T-cell (primary cell): Measurements from ENCODE around the gene MICALL2. TPM values are rescaled to one million over a fixed set of nuclear protein-coding genes. Genes with fewer than 3 reads are reported as not detected.

Experiments used
- ATAC-seq, 4 experiments: fragments of 200-7000 bp in 3 of 4; fragments of 150-1000 bp in 1 of 4; cut with Tn5 transposase; replicated peaks in 1 of 4; 1 replicate in 3 of 4; 2 replicates in 1 of 4; pipeline ENCODE4 v1.10.0; 2021; ENCODE audit warnings: moderate library complexity in 3 of 4, mild to moderate bottlenecking in 2 of 4, moderate number of reproducible peaks in 1 of 4
- CTCF ChIA-PET, 2 donors: fragments of 300-600 bp; sonication (Branson Sonifier 250); formaldehyde crosslinking; loops; one replicate each; lab custom pipeline; 2022; ENCODE audit warnings: antibody characterized with exemption in 2 of 2; lab: Charles Lee
- POLR2A ChIA-PET, 2 donors: fragments of 300-600 bp; sonication (Branson Sonifier 250); formaldehyde crosslinking; loops; one replicate each; lab custom pipeline; 2022; ENCODE audit warnings: antibody characterized with exemption in 2 of 2; lab: Charles Lee
- DNase-seq, 35 experiments: peaks; one replicate each; pipeline versions ENCODE4 v3.0.0 to v3.0.0-alpha.2; 2013 to 2023
- H3K27ac ChIP-seq: one replicate; pipeline ENCODE4 v1.5.1; 2013; ENCODE audit warnings: low read length
- H3K27me3 ChIP-seq, 2 experiments: replicated peaks in 1 of 2; 1 replicate in 1 of 2; 2 replicates in 1 of 2; pipeline versions ENCODE4 v1.6.1 to v1.7.0; 2013; ENCODE audit warnings: low read length in 1 of 2, mixed read lengths in 1 of 2; ENCODE audit not compliant: control insufficient read depth in 2 of 2, insufficient read depth in 2 of 2; ENCODE audit errors: extremely low read depth in 1 of 2
- H3K36me3 ChIP-seq, 2 donors: 1 replicate in 1 of 2; 2 replicates in 1 of 2; pipeline versions ENCODE4 v1.6.1 to v1.7.0; 2013; ENCODE audit warnings: low read length in 1 of 2; ENCODE audit not compliant: control insufficient read depth in 2 of 2, insufficient read depth in 1 of 2; ENCODE audit errors: extremely low read depth in 1 of 2
- H3K4me1 ChIP-seq, 2 experiments: 1 replicate in 1 of 2; 2 replicates in 1 of 2; pipeline versions ENCODE4 v1.6.1 to v1.7.0; 2013; ENCODE audit warnings: low read length in 2 of 2, mixed read lengths in 1 of 2; ENCODE audit not compliant: insufficient read depth in 2 of 2, control insufficient read depth in 1 of 2; ENCODE audit errors: extremely low read depth in 1 of 2
- H3K4me3 ChIP-seq, 2 donors: 1 replicate in 1 of 2; 2 replicates in 1 of 2; pipeline versions ENCODE4 v1.5.1 to v1.7.0; 2013; ENCODE audit warnings: mild to moderate bottlenecking in 2 of 2, low read length in 1 of 2, moderate library complexity in 1 of 2; ENCODE audit not compliant: control insufficient read depth in 1 of 2; ENCODE audit errors: extremely low read depth in 1 of 2
- H3K9me3 ChIP-seq: 2 replicates; pipeline ENCODE4 v1.7.0; 2013
- H3K27ac Mint-ChIP-seq, 2 donors: one replicate each; pipeline ENCODE4 v1.8.0; 2020 to 2021; ENCODE audit warnings: mild to moderate bottlenecking in 2 of 2, mixed read lengths in 2 of 2
- H3K27me3 Mint-ChIP-seq, 2 donors: one replicate each; pipeline ENCODE4 v1.8.0; 2021 to 2022; ENCODE audit warnings: mixed read lengths in 2 of 2
- H3K36me3 Mint-ChIP-seq: one replicate; pipeline ENCODE4 v1.8.0; 2021; ENCODE audit warnings: mixed read lengths
- H3K4me1 Mint-ChIP-seq, 3 donors: one replicate each; pipeline ENCODE4 v1.8.0; 2020 to 2022; ENCODE audit warnings: mixed read lengths in 3 of 3, mild to moderate bottlenecking in 1 of 3
- H3K4me3 Mint-ChIP-seq, 3 donors: one replicate each; pipeline ENCODE4 v1.8.0; 2020 to 2022; ENCODE audit warnings: mild to moderate bottlenecking in 3 of 3, mixed read lengths in 3 of 3, moderate library complexity in 3 of 3
- H3K9me3 Mint-ChIP-seq, 3 donors: one replicate each; pipeline ENCODE4 v1.8.0; 2020 to 2022; ENCODE audit warnings: mixed read lengths in 3 of 3
- WGBS: methylation state at CpG from one replicate; pipeline ENCODE4 v1.1.5; 2013; ENCODE audit warnings: missing lambda C conversion rate; ENCODE audit not compliant: insufficient coverage; 5-methylcytosine and 5-hydroxymethylcytosine counted together
- total RNA-seq, 35 experiments: library from RNA in 6 of 35; stranded (reverse) in 6 of 35; fragments of 120-200 nt in 1 of 35; gene quantifications; one replicate each; pipeline versions ENCODE4 v1.2.1 to v1.2.4 and lab custom pipeline; 2013 to 2026

The MICALL2 gene
- total RNA-seq, 5 donors from 2014 or later (not counting 1 experiment from before 2014, with no cell fraction given): 2.1 to 5.5 (median 3.2) TPM

DNA sequence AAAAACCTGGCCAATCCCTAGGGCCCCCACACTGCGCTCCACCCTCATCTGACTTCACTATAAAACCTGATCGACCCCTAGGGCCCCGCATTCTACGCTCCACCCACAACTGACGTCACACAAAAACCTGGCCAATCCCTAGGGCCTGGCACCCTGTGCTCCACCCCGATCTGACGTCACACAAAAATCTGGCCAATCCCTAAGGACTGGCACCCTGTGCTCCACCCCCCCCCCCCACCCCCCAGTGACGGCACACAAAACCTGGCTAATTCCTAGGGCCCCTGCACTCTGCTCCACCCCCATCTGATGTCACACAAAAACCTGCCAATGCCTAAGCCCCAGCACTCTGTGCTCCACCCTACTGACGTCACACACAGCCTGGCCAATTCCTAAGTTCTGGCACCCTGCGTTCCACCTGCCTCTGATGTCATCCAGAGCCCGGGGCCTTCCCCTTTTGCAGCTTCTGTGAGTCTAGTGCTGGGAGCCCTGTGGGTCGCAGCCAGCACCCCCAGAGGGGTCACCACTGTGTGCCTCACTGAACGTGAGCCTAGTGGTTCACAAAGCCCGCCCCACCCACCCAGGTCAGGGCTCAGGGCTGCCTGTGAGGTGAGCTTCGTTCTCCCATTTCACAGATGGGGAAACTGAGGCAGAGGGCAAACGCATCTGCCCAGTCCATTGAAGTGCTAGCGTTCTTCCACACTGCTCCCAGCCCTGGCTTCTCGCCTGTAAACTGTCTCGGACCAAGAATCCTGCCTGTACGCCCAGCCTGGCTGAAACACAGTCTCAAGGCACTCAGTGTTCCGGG lies 40.6 kb downstream of the MICALL2 start:
- Mint-ChIP-seq H3K4me3 (no peak overlapping the region), H3K27me3 (peaks cover 5 to 12% of the 10 kb centered on the region in 2 donors), H3K27ac (no peak overlapping the region), H3K4me1 (peaks cover 16 to 20% (median 18%) of the 10 kb centered on the region in 3 donors), H3K36me3 (no peaks in the 10 kb centered on the region), H3K9me3 (no peaks in the 10 kb centered on the region)
- POLR2A ChIA-PET: no interaction called here
- no peak for ATAC-seq
- no peaks in the 10 kb centered on the region for H3K36me3 ChIP-seq
- peaks cover 0 to 23% of the 10 kb centered on the region in 2 experiments for H3K4me1 ChIP-seq
- H3K9me3 ChIP-seq: no peaks in the 10 kb centered on the region
- peaks cover 0 to 40% of the 10 kb centered on the region in 2 experiments for H3K27me3 ChIP-seq
- CTCF ChIA-PET: no interaction called here
- 89% methylated on average over 20 of the region's 21 CpGs for WGBS
- H3K27ac ChIP-seq: no peak overlapping the region
- DNase-seq: no peak
- H3K4me3 ChIP-seq: no peak overlapping the region

DNA sequence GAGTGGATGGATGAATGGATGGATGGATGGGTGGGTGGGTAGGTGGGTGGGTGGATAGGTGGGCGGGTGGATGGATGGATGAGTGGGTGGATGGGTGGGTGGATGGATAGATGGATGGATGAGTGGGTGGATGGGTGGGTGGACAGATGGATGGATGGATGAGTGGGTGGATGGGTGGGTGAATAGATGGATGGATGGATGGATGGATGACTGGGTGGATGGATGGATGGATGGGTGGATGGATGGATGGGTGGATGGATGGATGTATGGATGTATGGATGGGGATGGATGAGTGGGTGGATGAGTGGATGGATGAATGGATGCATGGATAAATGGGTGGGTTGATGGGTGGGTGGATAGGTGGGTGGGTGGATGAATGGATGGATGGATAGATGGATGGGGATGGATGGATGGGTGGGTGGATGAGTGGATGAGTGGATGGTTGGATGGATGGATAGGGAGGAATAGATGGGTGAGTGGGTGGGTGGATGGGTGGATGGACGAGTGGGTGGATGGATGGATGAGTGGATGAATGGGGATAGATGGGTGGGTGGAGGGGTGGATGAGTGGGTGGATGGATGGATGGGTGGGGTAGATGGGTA lies 43.8 kb downstream of the MICALL2 start:
- CTCF ChIA-PET: no interaction called here
- Histone ChIP-seq H3K4me1 (peaks cover 0 to 36% of the 10 kb centered on the region in 2 experiments), H3K27ac (no peak overlapping the region), H3K4me3 (no peak overlapping the region), H3K27me3 (peaks cover 0 to 37% of the 10 kb centered on the region in 2 experiments), H3K36me3 (no peaks in the 10 kb centered on the region), H3K9me3 (no peaks in the 10 kb centered on the region)
- WGBS: 88% methylated on average over 2 of the region's 2 CpGs
- H3K9me3 Mint-ChIP-seq: no peaks in the 10 kb centered on the region
- no peaks in the 10 kb centered on the region for H3K27me3 Mint-ChIP-seq
- POLR2A ChIA-PET: no interaction called here
- H3K36me3 Mint-ChIP-seq: no peaks in the 10 kb centered on the region
- no peak for ATAC-seq
- DNase-seq: no peak
- no peak overlapping the region for H3K4me3 Mint-ChIP-seq
- no peak overlapping the region for H3K27ac Mint-ChIP-seq
- peaks cover 21 to 25% (median 21%) of the 10 kb centered on the region in 3 donors for H3K4me1 Mint-ChIP-seq

DNA sequence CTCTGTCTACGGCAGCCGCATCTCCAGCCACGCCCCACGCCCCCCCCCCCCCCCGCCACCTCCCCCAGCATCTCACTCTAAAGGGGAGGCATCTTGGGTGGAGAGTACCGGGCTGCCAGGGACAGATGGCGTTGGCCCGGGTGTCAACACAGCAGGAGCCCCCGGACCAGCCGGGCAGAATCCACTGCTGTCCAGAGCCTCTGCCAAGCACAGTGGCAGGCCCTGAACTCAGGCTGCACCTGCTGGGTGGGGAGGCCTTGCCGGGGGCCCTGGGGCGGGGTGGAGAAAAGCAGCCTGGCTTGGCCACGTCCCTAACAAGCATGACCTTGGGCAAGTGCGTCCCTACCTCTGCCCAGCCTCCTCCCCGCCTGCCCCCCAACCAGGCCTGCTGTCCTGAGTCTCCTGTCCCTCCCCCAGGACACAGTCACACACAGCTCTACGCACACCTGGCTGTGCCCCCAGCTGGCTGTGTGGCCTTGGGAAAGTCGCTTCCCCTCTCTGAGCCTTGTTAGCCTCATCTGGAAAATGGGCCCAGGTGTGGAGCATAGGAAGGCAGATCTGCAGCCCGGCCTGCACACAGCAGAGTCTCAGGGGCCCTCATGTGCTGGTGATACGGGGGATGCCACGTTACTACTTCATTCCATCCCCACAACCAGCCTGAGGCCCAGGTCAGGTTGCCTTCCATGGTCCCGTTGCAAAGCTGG lies 45.2 kb downstream of the MICALL2 start:
- no peak overlapping the region for H3K4me3 ChIP-seq
- no peaks in the 10 kb centered on the region for H3K36me3 Mint-ChIP-seq
- H3K4me3 Mint-ChIP-seq: no peak overlapping the region
- ATAC-seq: no peak
- H3K27me3 Mint-ChIP-seq: peaks cover 2 to 5% of the 10 kb centered on the region in 2 donors
- 83% methylated on average over 12 of the region's 21 CpGs for WGBS
- no peaks in the 10 kb centered on the region for H3K9me3 Mint-ChIP-seq
- H3K36me3 ChIP-seq: no peaks in the 10 kb centered on the region
- DNase-seq: no peak
- no peaks in the 10 kb centered on the region for H3K9me3 ChIP-seq
- no peak overlapping the region for H3K27ac ChIP-seq
- no peak overlapping the region for H3K27ac Mint-ChIP-seq
- POLR2A ChIA-PET: no interaction called here
- peaks cover 0 to 39% of the 10 kb centered on the region in 2 experiments for H3K27me3 ChIP-seq
- peaks cover 21 to 25% (median 21%) of the 10 kb centered on the region in 3 donors for H3K4me1 Mint-ChIP-seq
- peaks cover 0 to 36% of the 10 kb centered on the region in 2 experiments for H3K4me1 ChIP-seq
- CTCF ChIA-PET: interaction anchor here in 1 of 2 donors (0.5 kb wide), 1 partner anchor 1082 kb away, joined by 4 read pairs; no protein-coding TSS in a partner anchor

DNA sequence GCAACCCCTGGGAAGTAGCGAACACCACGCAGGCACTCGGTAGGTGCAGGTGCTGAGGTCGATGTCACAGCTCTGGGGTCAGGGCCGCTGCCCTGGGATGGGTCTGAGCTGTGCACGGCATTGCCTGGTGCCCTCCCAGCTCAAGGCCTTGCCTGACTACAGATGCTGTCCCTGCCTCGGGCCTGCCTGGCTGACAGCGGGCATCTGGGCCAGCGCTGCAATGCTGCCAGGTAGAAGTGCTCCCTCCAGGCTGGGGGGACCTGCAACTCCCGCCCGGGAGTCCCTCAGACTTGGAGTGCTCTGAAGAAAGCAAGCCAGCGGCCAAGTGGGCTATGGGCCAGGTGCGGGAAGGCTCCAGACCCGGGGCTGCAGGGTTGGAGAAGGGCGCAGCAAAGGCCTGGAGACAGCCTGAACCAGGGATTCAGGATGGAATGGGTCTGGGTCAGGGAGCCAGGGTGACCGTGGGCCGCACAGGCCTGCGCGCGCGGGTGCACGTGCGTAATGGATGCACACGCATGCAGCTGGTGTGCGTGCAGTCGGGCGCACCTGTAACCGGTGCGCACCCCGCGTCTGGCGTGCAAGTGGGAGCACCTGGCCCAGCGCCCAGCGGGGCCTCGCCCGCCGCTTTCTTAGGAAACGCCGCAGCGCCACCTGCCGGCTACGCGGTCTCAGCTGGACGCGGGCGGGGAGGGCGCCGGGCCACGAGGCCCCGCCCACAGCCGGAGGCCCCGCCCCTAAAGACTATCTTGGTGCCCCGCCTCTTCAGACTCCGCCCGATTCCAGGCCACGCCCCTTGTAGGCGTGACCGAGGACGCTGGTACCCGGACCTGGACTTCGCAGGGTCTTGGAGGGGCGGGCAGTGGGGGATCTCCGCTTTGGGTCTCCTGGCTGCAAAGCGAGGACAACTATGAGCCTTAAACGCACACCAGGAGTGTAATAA lies 46.7 kb downstream of the MICALL2 start:
- H3K36me3 Mint-ChIP-seq: no peaks in the 10 kb centered on the region
- peak; percentile 73 to 95 (median 88) for DNase-seq
- Histone ChIP-seq H3K36me3 (no peaks in the 10 kb centered on the region), H3K9me3 (no peaks in the 10 kb centered on the region), H3K27ac (no peak overlapping the region), H3K4me1 (peaks cover 0 to 24% of the 10 kb centered on the region in 2 experiments), H3K4me3 (peak overlapping the region in 1 of 2 donors; percentile 2), H3K27me3 (peaks cover 0 to 47% of the 10 kb centered on the region in 2 experiments)
- peak overlapping the region; percentile 50 to 69 (median 52) for H3K4me3 Mint-ChIP-seq
- POLR2A ChIA-PET: interaction anchor here in 1 of 2 donors (0.7 kb wide), 1 partner anchor 84 kb away, joined by 5 read pairs; no protein-coding TSS in a partner anchor
- CTCF ChIA-PET: interaction anchor here (0.6 to 0.8 kb wide), 2 partner anchors 167 to 901 kb away, joined by 3 read pairs; no protein-coding TSS in a partner anchor
- no peaks in the 10 kb centered on the region for H3K9me3 Mint-ChIP-seq
- WGBS: 29% methylated on average over 42 of the region's 65 CpGs
- no peak overlapping the region for H3K27ac Mint-ChIP-seq
- peak; percentile 78 to 91 (median 86) for ATAC-seq
- H3K4me1 Mint-ChIP-seq: peaks cover 11 to 14% (median 13%) of the 10 kb centered on the region in 3 donors
- peaks cover 8 to 12% of the 10 kb centered on the region in 2 donors for H3K27me3 Mint-ChIP-seq

DNA sequence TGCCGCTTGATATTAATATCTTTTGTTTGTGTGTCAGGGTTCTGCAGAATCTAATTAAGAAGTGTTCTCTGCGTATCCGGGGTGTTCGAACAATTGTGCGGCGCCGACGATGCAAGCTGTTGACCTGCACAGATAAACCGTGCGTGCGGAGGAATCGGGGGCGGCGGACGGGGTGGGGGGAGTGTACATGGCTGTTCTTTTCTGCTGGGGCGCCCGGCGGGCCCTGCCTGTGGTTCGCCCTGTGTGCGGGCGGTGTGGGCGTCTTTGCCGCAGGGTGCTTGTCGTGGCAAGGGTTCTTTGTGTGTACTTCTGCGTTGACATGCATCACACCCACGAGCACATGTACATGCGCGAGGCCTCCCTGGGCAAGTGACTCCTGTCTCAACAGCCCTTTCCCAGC lies 47.9 kb downstream of the MICALL2 start:
- CTCF ChIA-PET: no interaction called here
- no peak for DNase-seq
- Histone ChIP-seq H3K36me3 (no peaks in the 10 kb centered on the region), H3K4me1 (peaks cover 0 to 13% of the 10 kb centered on the region in 2 experiments), H3K4me3 (no peak overlapping the region), H3K27me3 (peaks cover 0 to 55% of the 10 kb centered on the region in 2 experiments), H3K27ac (no peak overlapping the region), H3K9me3 (no peaks in the 10 kb centered on the region)
- Mint-ChIP-seq H3K27ac (no peak overlapping the region), H3K4me3 (no peak overlapping the region), H3K4me1 (peaks cover 3 to 5% (median 5%) of the 10 kb centered on the region in 3 donors), H3K9me3 (no peaks in the 10 kb centered on the region), H3K27me3 (peaks cover 8 to 17% of the 10 kb centered on the region in 2 donors), H3K36me3 (no peaks in the 10 kb centered on the region)
- ATAC-seq: no peak
- POLR2A ChIA-PET: no interaction called here
- 84% methylated on average over 23 of the region's 28 CpGs for WGBS
